ENCODE results near the gene CHST10.
"Not testable (repeated sequence)": the region's sequence is repeated elsewhere in the genome, so short reads cannot be mapped to it uniquely, and the experiment has no call there.

The CHST10 gene

DNA sequence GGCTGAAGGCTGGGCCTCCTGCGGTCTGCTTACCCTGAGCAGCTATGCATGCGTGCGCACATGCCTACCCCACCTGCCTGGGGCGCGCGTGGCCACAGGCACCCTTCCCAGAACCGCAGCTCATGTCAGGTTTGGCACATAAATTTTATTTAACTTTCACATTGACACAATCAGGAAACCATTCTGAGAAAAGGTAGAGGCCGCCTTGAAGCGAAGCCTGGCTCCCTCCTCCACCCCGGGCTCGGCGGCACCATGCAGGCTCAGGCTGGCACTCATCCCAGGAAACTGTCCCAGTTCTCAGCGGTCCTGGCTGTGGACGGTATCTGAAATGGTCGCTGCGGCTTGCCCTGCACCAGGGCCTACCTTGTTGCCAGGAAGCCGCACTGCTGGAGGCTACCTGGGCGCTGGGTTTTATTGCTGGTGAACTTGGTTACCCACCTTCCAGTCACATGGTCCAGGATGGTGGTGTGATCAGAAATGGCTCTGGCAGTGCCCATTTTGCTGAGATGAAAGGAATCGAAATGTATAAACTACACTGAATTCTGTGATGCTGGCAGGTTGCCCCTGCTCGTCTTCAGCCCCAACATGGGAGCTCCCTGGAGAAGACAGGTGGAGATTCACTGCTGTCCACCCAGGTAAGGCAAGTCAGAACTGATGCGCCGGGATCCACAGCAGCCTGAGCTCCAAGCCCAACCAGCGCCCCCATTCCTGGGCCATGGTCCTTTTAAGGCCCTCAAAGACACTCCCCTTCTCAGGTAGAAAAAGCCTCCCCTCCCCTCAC lies 25.5 kb downstream of the CHST10 start:
- no peak for DNase-seq

DNA sequence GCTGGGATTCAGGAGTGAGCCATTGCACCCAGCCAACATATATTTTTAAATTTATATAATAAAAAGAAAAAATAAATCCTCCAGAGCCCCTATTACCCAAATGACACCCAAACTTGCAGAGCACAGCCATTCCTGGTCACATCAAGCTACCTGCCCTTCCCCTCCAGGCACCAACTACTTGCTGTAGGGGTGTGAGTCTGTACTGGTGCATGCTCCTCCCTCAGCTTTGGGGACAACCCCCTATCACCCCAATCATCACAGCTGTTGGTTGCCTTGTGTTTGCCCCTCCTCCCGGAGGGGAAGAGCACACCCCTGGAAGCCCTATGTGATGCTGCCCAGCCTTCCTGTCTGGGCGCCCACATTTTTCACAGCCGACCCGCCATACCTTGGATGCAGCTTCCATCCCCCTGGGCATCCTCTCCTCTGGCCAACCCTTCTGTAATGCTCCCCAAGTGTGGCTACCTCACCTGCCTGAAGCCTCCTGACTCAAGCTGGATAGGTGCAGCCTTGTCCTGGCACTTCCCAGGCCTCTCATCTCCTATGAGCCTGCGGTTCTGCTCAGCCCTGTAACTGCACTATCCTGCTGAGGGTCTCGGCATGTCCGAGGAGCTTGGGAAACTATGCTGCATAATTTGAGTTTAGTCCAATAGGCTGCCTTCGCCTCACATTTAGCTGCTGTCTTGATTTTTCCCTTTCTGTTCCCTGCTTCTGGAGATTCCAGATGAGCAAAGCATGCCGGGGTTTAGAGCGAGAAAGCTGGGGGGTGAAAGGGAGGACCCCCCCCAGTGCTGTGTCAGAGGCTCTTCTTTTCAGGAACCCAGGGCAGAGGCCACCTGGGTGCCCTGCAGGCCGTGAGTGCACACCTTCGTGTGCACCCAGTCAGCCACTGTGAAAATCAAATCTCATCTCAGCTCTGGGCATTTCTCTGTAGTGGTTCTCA lies 27.2 kb downstream of the CHST10 start:
- no peak for DNase-seq

DNA sequence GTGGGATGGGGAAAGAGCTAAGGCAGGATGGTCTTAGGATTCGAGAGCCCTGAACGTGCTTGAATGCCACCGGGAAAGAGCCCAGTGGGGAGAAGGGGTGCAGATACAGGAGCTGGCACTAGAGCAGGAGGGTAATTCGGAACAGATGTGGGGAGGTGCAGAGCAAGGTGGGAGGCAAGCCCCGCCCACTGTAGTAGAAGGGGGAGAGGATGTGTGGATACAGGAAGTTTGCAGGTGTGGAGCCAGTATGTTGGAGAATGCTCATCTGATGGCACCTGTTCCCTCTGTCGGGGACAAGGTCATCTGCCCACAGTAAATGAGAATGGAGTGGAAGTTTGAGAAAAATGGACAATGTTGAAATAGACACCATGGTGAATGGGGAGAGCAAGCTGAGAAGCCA lies 28.8 kb downstream of the CHST10 start:
- DNase-seq, result no peak

DNA sequence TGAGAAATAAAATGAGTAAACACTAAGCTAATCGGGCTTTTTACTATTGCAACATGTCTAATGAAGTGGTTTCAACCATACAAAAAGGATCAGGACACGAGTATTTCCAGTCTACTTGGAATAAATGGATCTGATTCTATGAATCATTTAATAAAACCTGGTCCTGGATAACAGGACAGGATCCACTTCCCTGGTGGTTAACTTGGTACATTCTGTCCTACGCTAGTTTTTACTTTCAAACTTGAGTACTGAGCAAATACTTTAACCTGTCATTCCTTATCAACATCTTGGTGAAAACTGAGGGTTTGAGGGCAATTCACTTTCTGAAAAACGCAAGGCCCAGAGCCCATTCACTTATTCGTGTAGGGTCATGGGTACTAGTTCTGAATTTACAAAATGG lies 33.5 kb downstream of the CHST10 start:
- DNase-seq, result no peak

DNA sequence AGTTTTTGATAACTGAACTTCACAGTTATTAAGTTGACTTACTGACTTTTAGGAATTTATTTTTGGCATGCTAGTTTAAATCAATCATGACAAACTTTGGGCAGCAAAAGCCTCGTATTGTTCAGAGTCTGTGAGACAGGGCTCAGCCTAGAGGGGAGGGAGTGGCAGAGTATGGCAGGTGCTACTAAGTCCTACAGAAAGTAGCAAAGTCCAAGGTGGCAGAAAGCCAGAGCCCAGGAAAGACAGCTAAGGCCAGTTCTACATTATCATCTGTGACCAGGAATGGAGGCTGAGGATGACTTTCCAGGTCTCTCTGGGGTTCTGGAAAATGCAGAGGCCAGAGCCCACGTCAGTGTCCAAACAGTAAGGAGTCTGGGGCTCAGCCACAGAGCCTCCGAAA lies 34.2 kb downstream of the CHST10 start:
- no peak for DNase-seq

DNA sequence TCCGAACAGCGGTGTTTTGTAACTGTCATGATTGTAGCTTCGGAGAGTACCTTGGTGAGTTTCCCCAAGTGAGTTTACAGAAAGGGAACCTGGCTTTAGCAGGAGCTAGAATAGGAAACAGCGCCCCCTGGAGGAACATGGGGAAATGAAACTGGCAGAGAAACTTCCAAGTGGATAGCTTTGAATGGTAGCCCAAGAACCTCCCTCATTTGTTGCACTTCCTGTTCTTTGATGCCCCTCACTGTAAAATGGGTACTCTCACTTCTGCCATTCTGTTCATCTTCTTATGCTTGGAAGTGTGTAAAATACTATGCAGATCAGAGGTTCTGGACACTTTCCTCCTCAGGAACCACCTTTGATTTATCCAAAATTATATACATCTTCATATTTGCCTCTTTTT lies 36.2 kb downstream of the CHST10 start:
- peak; percentile 58 for DNase-seq

DNA sequence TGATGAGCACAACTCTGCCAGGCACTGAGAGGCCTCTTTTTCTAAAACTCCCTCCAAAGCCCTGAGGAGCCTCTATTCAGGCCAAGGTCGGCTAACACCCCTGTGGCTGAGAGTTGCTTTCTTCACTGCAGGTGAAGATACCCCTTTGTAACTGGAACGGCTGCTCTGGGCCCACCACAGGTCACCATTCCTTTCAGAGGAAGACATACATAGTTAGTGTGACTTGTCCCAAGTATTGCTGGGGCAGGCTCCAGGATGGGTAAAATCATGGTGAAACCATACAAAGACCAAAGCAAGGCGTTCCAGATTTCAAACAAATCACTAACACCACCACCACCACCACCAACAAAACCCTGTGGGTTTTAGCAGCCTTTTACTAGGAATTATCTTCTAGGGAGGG lies 36.8 kb downstream of the CHST10 start:
- DNase-seq, result no peak

DNA sequence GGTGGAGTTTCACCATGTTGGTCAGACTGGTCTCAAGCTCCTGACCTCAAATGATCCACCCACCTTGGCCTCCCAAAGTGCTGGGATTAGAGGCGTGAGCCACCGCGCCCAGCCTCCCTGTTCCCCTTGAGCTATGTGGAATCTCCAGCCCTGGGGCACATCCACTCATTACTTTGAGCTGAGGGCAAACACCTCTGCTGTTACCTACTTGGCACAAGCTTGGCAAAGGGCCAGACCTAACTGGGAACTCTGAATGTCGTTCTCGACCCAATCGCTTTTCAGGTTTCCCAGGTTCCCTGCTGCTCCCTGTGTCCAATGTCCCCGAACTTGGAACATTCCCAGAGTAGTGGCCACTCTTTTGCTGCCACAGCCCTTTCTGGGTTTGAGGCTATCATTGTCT lies 40.6 kb downstream of the CHST10 start:
- DNase-seq, result no peak

DNA sequence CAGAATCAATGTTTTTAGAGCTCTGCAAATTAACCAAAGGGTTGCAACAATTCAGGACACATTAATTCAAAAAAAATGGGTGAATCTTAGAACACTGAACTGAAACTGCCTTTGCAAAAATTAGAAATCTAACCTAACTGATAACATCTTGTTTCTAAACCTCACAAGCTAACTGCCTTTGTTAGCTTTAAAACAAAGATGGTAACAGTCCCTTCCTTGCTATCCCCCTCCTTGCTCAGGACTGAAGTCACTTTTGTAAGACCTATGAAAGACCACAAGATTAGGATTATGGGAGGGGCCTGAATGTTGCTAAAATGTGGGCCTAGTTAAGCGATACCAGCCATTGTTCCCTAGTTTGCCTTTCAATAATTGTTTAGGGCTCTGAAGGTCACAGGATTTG lies 50.3 kb downstream of the CHST10 start:
- no peak for DNase-seq

DNA sequence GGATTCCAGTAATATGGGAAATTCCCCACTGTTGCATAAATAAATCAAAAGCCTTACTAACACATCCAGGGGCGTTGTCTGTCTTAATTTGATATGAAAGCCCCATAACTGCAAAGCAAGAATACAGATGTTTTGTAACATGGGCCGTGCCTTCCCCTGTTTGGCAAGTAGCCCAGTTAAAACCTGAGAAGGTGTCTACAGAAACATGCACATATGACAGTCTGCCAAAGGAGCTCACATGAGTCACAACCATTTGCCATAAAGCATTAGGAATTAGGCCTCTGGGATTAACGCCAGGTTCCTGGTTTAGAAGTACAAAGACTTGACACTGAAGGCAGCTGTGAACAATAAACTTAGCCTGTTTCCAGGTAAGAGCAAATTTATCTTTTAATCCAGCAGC lies 52.0 kb downstream of the CHST10 start:
- DNase-seq, result no peak

DNA sequence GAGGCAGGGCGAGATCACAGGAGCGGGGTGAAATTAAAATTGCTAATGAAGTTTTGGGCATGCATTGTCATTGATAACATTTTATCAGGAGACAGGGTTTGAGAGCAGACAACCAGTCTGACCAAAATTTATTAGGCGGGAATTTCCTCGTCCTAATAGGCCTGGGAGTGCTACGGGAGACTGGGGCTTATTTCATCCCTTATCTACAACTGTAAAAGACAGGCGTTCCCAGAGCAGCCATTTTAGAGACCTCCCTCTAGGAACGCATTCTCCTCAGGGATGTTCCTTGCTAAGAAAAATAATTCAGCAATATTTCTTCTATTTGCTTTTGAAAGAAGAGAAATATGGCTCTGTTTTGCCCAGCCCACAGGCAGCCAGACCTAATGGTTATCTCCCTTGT lies 55.2 kb downstream of the CHST10 start:
- not testable (repeated sequence) for DNase-seq

DNA sequence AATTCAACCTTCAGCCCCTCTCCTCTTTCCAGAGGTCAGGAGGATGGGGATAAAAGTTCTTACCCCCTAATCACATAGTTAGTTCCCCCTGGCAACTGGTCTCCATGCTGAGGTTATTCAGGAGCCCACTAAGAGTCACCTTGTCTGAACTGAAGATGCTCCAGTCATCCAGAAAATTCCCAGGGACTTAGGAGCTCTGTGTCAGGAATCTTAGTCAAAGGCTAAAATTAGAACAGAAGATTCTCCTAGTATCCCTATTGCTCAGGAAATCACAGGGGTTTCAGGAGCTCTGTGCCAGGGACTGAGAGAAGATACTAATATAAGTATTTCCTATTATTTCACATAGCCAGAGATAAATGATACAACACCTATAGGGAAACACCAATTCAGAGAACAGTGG lies 57.9 kb downstream of the CHST10 start:
- DNase-seq, result no peak

DNA sequence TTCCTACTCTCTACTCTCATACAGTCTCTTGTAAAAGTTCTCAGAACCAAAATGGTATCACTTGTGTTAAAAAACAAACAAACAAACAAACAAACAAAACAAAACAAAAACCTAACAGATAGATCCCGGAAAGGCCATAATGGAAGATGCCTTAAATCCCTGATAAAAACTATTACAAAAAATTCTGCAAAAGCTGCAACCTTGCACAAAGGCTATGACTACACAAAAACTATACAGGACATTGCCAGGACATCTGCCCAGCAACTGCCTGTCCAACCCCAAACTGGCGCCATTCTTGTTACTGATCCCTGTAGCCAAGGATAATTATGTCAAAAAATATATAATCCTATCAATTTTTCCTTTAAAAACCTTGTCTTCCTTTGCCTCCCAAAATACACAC lies 58.9 kb downstream of the CHST10 start:
- DNase-seq, result no peak

DNA sequence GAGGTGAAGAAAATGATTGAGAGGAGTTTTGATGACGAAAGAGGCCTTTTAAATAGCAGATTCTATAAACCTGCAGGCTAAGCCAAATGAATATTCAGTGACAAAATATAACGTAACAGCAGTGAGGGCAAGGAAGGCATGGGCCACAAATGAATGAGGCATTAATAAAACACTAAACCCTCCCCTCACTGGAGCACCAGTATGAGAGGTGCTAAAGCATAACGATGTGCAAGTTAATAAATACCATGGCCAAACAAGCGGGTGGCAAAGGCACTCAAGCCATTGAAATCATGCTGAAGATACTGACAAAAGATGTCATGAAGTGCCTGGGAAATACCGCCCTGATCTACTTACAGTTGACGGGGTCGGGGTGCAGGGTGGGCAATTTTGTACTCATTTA lies 64.9 kb downstream of the CHST10 start:
- no peak for DNase-seq

DNA sequence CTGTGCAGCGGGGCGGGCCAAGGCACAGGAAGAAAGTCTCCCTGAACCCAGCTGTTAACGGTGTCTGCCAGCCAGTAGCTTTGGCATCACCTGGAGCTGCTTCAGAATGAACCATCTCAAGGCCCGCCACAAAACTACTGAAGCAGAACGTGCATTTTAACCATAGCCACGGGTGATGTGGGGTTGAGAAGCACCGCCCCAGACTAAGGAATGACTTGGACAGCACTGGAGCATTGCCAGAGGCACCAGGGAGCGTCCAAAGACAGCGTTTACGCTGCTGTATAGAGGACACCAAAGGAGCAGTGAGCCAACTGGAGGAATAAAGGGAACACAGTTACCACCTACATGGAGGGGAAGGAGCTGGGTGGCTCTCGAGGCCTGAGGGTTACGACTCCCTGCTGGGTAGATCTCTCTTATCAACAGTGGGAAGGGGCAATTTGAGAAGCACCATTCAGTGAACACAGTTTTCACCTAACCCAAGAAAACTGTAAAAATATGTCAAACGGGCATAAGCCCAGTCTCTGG lies 66.7 kb downstream of the CHST10 start:
- no peak for DNase-seq

DNA sequence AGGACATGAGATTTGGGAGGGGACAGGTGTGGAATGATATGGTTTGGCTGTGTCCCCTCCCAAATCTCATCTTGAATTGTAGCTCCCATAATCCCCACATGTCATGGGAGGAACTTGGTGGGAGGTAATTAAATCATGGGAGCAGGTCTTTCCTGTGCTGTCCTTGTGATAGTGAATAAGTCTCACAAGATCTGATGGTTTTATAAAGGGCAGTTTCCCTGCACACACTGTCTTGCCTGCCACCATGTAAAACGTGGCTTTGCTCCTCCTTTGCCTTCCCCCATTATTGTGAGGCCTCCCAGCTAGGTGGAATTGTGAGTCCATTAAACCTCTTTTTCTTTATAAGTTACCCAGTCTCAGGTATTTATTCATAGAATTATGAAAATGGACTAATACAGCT lies 72.3 kb downstream of the CHST10 start:
- DNase-seq, result not testable (repeated sequence)

DNA sequence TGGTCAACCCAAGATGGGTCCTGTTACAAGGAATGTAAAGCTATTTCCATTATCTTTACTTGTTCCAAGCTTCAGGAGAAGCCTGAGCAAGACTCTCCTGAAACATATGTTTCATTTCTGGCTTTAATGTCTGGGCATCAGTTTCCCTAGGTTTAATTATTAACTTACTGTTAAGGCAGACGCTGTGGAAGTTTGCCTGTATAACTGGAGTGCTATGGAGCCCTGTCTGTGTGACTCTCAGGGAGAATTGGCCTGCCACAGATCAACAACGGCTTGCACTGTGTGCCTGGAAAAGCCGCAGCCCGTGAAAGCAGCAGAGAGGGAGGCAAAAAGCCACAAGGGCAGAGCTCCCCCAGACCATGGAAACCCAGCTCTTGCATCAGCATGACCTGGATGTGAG lies 73.0 kb downstream of the CHST10 start:
- DNase-seq, result no peak

DNA sequence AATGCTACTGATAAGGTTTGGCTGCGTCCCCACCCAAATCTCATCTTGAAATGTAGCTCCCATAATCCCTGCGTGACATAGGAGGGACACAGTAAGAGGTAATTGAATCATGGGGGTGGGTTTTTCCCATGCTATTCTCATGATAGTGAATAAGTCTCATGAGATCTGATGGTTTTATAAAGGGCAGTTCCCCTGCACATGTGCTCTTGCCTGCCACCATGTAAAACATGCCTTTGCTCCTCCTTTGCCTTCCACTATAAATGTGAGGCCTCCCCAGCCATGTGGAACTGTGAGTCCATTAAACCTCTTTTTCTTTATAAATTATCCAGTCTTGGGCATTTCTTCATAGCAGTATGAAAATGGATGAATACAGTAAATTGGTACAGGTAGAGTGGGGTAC lies 75.0 kb downstream of the CHST10 start:
- DNase-seq, result not testable (repeated sequence)
